NCI-H510A (cell line): ENCODE results near the gene BCR.
"Not testable (repeated sequence)": the region's sequence is repeated elsewhere in the genome, so short reads cannot be mapped to it uniquely, and the experiment has no call there.

Experiments used
- DNase-seq: peaks from one replicate; lab custom pipeline; 2025; lab: John Stamatoyannopoulos, UW

BCR gene

DNA sequence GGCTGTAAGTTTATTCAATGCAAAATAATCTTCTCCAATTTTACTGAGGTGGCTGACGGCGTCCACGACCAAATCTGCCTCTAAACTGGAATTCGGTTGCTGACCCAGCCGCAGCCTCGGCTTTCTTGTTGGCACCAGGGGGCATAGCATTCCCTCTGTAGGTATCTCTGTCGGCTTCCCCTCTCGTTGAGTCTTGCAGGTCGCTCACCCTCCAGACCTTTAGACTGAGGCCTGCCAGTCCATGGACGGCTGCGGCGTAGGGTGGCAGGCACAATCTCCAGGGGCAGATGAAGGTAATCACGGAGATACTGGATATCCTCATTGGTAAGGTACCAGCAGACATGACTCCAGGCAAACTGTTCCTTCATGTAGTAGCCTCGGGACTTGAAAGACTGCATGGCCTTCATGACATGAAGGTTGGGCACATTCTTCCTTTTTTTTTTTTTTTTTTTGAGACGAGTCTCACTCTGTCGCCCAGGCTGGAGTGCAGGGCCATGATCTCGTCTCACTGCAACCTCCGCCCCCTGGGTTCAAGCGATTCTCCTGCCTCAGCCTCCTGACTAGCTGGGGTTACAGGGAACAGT, 142.3 kb downstream of the BCR start:
- DNase-seq, result not testable (repeated sequence)

DNA sequence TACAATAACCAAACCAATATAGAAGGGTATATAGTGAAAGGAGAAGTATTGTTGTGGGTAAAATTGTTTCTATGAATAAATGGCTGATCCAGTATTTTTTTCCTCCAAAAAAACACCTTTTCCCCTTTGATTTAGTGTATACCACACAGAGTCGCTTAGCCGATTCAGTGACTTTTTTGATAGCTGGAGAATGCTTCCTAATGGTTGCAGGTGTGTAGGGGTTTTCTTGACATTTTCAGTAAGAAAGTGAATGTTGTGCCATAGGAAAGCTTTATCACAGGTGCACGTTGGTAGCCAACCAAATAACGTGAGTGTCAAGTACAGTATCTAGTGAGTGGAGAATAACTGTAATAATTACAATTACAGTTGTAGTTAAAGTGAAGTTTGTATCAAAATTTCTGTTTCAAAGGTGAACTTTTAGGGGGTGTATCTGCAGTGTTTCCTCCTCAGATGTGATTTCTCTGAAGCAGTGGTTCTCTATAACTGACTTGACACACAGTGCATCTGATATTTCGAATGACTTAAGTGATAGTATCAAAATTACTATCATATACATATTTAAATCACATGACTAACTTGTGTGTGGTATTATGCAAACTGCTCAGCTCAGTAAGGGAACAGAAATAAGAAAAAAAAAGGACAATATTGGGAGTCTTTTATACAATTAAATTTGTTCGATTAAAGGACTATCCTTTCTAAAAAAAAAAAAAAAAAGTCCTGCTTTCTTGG, 143.8 kb downstream of the BCR start:
- not testable (repeated sequence) for DNase-seq

DNA sequence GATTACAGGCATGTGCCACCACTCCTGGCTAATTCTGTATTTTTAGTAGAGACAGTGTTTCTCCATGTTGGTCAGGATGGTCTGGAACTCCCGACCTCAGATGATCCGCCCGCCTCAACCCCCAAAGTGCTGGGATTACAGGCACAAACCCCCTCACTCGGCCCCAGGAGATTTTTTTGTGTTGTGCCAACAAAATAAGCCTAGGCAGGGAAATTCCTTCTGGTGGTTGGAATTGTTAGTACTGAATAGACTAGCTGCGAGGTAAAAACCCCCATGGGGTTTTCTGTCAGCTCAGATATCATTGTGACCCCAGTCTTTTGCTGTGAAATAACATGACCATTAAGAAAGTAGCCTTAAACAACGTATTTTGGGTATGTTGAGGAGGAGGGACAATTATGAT, 144.9 kb downstream of the BCR start:
- DNase-seq, result no peak

DNA sequence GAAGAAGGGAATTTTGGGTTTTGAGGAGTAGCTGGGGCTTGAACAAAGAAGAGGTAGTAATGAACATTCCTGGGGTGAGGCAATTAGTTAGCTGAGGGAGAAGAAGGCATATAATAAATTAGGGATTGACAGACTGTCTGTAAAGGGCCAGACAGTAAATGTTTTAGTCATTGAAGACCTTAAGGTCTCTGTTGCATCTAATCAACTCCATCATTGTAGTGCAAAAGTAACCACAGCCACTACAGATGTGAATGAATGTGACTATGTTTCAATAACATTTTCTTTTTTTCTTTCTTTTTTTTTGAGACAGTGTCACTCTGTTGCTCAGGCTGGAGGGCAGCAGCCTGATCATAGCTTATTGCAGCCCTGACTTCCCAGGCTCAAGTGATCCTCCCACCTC, 153.5 kb downstream of the BCR start:
- not testable (repeated sequence) for DNase-seq

DNA sequence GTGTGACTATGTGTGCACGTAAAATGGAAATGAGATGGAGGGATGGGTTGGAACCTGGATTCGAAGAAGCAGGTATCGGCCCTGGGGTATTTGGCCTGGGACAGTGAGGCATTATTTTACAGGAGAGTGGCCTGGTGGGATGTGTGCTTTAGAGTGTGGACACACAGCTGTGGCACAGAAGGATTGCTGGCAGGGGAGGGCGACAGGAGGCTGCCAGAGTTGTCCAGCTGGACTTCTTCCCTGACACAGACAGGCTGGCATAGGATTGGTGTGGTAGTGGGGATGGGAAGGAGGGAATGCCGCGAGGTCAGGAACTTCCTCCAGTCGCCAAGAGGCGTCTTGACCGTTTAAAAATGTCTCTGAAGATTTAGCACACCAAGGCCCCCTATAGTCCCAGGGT, 157.4 kb downstream of the BCR start:
- DNase-seq, result not testable (repeated sequence)

DNA sequence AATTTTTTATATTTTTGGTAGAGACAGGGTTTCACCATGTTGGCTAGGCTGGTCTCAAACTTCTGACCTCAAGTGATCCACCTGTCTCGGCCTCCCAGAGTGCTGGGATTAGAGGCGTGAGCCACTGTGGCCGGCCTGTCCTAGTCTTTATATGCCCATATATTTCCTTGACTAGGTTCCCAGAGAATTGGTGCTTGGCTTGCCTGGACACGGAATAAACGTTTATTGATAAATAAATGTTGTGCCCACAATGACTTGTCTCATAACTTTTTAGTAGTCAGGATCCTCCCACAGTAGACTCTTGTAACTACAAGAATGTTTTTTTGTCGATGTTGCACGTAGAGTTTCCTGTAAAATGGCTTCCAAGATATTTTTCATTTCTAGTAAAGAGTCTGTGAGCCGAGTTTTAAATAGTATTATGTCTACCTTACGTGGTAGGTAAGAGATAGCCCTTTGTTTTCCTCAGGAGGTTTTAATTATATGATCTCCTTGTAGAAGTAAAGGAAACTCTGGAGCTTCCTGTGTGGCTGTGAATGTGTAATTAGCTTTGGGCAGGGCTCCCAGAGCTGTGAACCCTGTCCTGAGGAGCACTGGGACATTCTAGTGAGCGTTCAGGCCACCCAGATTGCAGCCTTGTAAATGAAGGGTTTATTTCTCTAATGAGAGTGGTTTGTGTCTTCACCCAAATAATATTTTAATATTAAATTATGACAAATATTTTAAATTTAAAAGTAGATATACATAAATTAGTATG, 161.8 kb downstream of the BCR start:
- DNase-seq, result not testable (repeated sequence)

DNA sequence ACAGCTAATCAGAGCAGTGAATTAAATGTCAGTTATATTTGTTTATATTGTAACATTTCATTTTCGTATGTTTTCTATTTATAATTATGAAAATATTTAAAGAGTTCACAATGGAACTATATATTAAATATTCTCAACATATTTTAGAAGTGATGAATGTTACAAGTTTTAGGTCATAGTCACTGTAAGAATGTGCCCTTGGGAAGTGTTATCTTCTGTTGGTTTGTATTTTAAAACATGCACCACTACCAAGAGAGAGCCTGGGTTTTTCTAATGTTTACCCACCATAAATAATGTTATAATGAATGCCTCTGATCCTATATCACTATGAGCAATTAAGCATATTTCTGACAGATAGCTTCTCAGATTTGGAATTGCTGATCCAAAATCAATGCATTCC, 171.0 kb downstream of the BCR start:
- no peak for DNase-seq

DNA sequence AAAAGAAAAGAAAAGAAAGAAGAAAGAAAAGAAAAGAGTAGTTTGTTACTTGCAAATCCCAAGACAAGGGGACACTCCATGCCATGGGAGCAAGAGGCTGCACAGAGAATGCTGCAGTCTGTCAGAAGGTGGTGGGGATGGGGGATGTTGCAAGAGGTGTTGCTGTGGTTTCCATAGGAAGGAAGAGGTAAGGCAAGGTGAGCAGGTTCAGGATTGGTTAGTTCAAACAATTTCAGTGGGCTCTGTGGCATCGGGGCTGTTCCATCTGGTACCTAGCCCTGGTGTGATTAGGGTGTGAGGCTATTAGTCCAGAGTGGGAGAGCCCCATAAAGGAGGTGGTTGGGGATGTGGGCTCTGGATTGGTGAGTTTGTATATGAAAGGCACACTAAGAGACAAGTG, 172.7 kb downstream of the BCR start:
- no peak for DNase-seq

DNA sequence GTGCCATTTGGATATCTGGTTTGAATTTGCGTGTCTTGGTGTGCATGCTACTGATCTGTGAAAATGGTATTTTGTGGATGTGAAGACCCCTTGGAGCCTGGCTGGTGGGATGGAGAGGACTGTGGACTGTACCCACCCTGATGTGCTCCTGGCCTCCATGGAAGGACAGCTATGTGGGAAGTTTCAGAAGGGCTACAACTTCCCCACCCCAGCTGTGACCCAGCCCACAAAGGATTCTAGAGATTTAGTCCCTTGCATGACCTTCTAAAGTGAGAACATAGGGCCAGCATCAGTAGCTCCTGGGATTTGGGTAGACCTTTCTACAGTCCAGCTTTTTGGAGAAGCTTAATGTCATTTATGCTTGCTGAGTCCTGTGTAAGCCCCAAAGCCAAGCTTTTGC, 173.4 kb downstream of the BCR start:
- DNase-seq, result no peak

DNA sequence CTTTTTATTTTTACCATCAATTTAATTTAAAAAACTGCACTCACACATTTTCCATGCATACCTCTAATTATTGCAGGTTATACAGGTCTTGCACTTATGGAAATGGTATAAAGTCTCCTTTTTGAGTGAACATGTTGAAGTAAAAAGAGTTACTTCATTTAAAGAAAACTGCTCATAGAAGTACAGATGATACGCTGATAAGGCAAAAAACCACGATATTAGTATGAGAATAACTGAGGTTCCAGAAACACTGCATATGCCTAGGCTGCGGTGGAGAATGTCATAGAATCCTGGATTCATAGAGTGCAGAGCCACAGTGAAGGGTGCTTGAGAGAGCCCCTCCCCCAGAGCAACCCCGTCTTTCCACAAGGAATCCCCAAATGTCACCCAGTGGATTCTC, 175.8 kb downstream of the BCR start:
- DNase-seq, result no peak

DNA sequence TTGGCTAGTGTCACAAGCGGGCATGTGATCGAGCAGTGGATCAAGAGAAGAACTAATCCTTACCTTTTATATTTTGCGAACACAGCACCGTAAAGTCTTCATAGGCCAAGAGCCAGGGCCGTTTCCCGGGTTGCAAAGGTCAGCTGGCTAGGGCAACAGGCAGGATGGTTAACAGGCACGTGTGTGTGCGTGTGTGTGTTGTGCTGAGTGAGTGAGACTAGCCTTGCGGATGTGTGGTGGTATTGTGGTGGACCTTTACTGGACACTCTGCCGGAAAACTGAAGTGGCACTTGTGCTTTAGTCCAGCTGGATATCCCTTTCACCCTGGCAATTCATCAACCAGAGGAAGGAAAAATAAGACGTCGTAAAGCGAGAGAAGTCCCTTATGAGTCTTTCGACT, 176.7 kb downstream of the BCR start:
- no peak for DNase-seq

DNA sequence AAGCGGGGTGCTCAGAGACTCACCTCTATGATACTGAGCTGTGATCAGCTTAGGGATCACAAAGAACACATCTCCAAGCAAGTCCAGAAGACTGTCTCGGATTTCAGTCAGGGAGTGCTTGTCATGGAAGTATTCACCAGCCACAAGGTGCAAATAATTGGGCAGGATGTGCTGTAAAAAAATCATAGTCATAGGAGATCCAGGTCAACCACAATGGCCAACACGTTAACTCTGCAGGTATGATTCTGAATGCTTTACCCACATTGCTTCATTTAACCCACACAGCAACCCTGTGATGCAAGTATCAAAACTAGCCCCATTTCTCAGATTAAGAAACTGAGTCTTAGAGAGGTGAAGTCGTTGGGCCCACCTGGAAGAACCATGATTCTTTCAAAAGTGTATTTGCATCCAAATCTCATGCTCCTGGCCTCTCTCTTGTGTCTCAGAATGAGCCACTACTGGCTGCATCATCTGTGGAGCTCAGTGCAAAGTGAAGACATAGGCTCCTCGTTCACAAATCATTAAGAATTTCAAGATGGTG, 179.3 kb downstream of the BCR start:
- DNase-seq, result no peak

DNA sequence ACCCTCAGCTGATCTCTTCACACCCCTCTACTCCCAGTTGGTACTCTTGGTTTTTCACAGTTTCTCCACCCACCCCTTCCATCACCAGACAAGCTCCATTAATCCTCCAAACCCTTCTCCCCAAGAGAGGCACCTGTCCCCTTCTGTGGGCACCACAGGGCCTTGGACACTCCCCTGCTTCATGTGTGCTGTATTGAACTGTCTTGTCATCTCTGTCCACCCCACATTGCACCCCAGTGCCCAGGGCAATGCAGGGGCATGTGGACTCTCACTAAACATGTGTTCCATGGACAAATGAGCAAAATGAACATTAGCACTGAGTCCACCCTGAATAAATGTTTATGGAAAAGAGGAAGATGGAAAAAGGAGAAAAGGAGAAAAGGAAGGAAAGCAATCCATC, 181.4 kb downstream of the BCR start:
- DNase-seq, result no peak

DNA sequence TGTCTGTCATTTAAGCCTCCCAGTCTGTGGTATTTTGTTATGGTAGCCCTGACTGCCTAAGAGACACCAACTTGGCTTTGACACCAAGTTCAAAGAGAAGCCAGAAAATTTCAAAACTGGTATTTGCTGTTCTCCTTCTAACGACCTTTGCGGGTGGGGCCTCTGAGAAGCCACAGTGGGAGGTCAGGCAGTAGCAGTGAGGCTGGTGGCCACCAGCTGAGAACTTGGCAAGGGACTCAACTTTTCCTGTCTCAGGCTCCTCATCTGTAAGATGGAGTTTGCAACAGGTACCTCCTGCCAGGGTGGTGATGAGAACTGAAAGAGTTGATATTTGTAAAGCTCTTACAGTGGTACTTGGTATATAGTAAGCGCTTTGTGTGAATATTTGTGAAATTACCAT, 183.4 kb downstream of the BCR start:
- no peak for DNase-seq

DNA sequence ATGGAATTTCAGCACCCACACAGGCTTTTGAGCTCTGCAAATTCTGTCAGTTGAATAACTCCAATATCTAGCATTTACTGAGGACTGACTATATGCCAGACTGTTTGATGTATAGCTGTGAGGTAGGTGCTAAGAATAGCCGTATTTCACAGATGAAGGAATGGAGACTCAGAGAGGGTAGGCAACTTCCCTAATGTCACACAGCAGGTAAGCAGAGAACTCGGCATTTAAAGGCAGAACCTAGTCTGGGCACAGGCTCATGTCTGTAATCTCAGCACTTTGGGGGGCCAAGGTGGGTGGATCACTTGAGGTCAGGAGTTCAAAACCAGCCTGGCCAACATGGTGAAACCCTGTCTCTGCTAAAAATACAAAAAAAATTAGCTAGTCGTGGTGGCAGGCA, 184.1 kb downstream of the BCR start:
- no peak for DNase-seq

DNA sequence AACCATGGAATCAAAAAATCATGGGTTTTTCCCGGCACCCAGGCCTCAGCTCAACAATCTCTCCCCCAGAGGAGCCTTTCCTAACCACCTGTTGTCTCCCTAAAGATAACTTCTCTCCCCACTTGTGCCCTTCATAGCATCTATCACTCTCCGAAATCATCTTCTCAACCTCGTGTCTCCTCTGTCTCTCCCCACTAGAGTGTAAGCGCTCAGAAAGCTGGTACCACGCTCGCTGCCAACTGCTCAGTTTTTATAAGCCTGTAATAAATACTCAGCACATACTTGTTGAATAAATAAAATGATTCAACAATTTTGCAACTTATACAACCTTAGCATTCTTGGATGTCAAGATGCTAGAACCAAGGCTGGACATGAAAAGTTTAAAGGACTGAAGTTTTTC, 185.2 kb downstream of the BCR start:
- DNase-seq, result no peak

DNA sequence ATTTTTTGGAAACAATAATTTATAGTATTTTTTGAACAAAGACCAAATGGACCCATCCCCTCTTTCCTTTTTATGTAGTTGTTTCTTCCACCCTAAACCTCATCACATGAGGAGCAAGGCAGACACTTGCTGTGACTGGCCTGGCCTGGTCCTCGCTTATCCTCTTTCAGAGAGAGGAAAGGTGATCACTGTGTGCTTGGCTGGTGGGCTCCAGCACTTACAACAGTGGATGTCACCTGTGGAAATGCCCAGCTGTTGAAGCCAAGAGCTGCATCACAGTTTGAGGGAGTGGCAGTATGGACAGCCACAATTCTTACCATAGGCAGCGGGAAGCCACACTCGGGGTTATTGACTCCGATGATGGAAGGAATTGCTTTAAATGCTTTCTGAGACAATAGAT, 185.7 kb downstream of the BCR start:
- no peak for DNase-seq

DNA sequence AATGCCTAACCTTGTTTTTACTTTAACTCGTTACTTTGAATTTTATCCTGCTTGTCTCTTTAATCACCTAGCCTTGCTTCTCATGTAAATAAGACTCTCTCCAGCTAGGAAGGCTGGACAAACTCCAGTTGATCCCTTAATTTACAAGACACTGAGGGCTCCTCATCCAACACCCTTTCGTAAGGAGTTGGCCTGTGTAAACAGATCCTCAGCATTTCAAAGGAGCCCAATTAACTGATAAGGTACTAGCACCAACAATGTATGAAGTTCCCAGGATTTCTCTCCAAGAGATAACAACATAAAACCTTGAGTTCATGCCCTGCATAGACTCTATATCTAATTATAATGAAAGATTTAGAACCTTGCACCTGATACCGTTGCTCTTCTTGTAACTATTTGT, 186.9 kb downstream of the BCR start:
- DNase-seq, result not testable (repeated sequence)
